ENCODE results near the gene COL4A3.

Gene COL4A3

GRCh38 chr2:227324995-227325838, 160.8 kb downstream of the COL4A3 start, which contains the start of gene MFF:
Gene MFF (plus strand): TSS chr2:227325251. CDS start chr2:227330666, 5,415 bp downstream.
- peaks cover 11% of the 10 kb centered on the region for H3K36me3 ChIP-seq (ENCODE audit: insufficient read depth, low read length)
- peak within 1 kb of the TSS; percentile 84 for H3K4me2 ChIP-seq (ENCODE audit: low read length)
- 0 out of 2 replicates have a peak, but pooled peaks cover 3% of the 10 kb centered on the region for H3K9me3 ChIP-seq (ENCODE audit: low read length)
- H4K20me1 ChIP-seq (ENCODE audit: insufficient read depth, low read length): no peaks in the 10 kb centered on the region
- no peaks in the 10 kb centered on the region for H3K27me3 ChIP-seq (ENCODE audit: insufficient read depth, low read length)
- peak within 1 kb of the TSS; percentile 88 for H3K9ac ChIP-seq (ENCODE audit: low read length)
- peak within 1 kb of the TSS; percentile 79 for H3K4me3 ChIP-seq (ENCODE audit: low read depth, low read length, poor library complexity, severe bottlenecking)
- no peaks in the 10 kb centered on the region for H3F3A ChIP-seq (ENCODE audit: insufficient read depth, low read length)
- TF ChIP-seq EZH2 (IDR thresholded peaks at IDR 0.05; ENCODE audit: borderline replicate concordance, low read length) (no peak), CTCF (IDR thresholded peaks at IDR 0.05; ENCODE audit: low read length) (peak; percentile 56)
- peak within 1 kb of the TSS; percentile 31 for H3K27ac ChIP-seq (ENCODE audit: low read depth, low read length, poor library complexity, severe bottlenecking)
- peaks cover 32% of the 10 kb centered on the region for H3K4me1 ChIP-seq (ENCODE audit: insufficient read depth, low read length, severe bottlenecking)
- H3K9me2 ChIP-seq (ENCODE audit: low read depth, low read length): no peaks in the 10 kb centered on the region
- H3K79me2 ChIP-seq (ENCODE audit: insufficient read depth, low read length): peaks cover 48% of the 10 kb centered on the region
- peak within 1 kb of the TSS; percentile 65; the same call in 1 of the 2 replicates for H2AFZ ChIP-seq (ENCODE audit: low read length)

GRCh38 chr2:227325839-227326195, 161.4 kb downstream of the COL4A3 start:
- Histone ChIP-seq H3K4me1 (ENCODE audit: insufficient read depth, low read length, severe bottlenecking) (peaks cover 32% of the 10 kb centered on the region), H3K9me2 (ENCODE audit: low read depth, low read length) (no peaks in the 10 kb centered on the region), H3K4me3 (ENCODE audit: low read depth, low read length, poor library complexity, severe bottlenecking) (peak overlapping the region; percentile 79), H3K9me3 (ENCODE audit: low read length) (0 out of 2 replicates have a peak, but pooled peaks cover 3% of the 10 kb centered on the region), H3K27me3 (ENCODE audit: insufficient read depth, low read length) (no peaks in the 10 kb centered on the region), H2AFZ (ENCODE audit: low read length) (no peak overlapping the region), H3F3A (ENCODE audit: insufficient read depth, low read length) (no peaks in the 10 kb centered on the region), H3K79me2 (ENCODE audit: insufficient read depth, low read length) (peaks cover 52% of the 10 kb centered on the region), H3K27ac (ENCODE audit: low read depth, low read length, poor library complexity, severe bottlenecking) (peak overlapping the region; percentile 31), H4K20me1 (ENCODE audit: insufficient read depth, low read length) (no peaks in the 10 kb centered on the region), H3K9ac (ENCODE audit: low read length) (peak overlapping the region; percentile 88), H3K4me2 (ENCODE audit: low read length) (peak overlapping the region; percentile 84), H3K36me3 (ENCODE audit: insufficient read depth, low read length) (peaks cover 17% of the 10 kb centered on the region)
- TF ChIP-seq EZH2 (IDR thresholded peaks at IDR 0.05; ENCODE audit: borderline replicate concordance, low read length) (no peak), CTCF (IDR thresholded peaks at IDR 0.05; ENCODE audit: low read length) (no peak; the same call in 1 of the 2 replicates)

GRCh38 chr2:227326783-227327182, 162.4 kb downstream of the COL4A3 start:
- H3K27ac ChIP-seq (ENCODE audit: low read depth, low read length, poor library complexity, severe bottlenecking): no peak overlapping the region
- H4K20me1 ChIP-seq (ENCODE audit: insufficient read depth, low read length): no peaks in the 10 kb centered on the region
- H3K4me1 ChIP-seq (ENCODE audit: insufficient read depth, low read length, severe bottlenecking): peaks cover 32% of the 10 kb centered on the region
- 0 out of 2 replicates have a peak, but pooled peaks cover 3% of the 10 kb centered on the region for H3K9me3 ChIP-seq (ENCODE audit: low read length)
- H2AFZ ChIP-seq (ENCODE audit: low read length): no peak overlapping the region
- no peak for TF ChIP-seq CTCF (IDR thresholded peaks at IDR 0.05; ENCODE audit: low read length)
- no peak for TF ChIP-seq EZH2 (IDR thresholded peaks at IDR 0.05; ENCODE audit: borderline replicate concordance, low read length)
- H3K27me3 ChIP-seq (ENCODE audit: insufficient read depth, low read length): no peaks in the 10 kb centered on the region
- no peaks in the 10 kb centered on the region for H3F3A ChIP-seq (ENCODE audit: insufficient read depth, low read length)
- H3K9me2 ChIP-seq (ENCODE audit: low read depth, low read length): no peaks in the 10 kb centered on the region
- peaks cover 27% of the 10 kb centered on the region for H3K36me3 ChIP-seq (ENCODE audit: insufficient read depth, low read length)
- H3K4me3 ChIP-seq (ENCODE audit: low read depth, low read length, poor library complexity, severe bottlenecking): peak overlapping the region; percentile 79
- H3K4me2 ChIP-seq (ENCODE audit: low read length): peak overlapping the region; percentile 84
- peak overlapping the region; percentile 88 for H3K9ac ChIP-seq (ENCODE audit: low read length)
- H3K79me2 ChIP-seq (ENCODE audit: insufficient read depth, low read length): peaks cover 60% of the 10 kb centered on the region

All from OCI-LY1 (cell line).